GM13977 (cell line): ENCODE data around the gene ABCA8.

ENCODE experiments used
- DNase-seq: peaks from one replicate; pipeline ENCODE4 v3.0.0; 2012; ENCODE audit warnings: low spot score
- CTCF ChIP-seq: IDR thresholded peaks from 2 replicates; pipeline ENCODE4 v1.5.1; 2012; ENCODE audit warnings: mild to moderate bottlenecking, control low read depth; ENCODE audit not compliant: insufficient read depth; ENCODE audit errors: extremely low read depth, missing control alignments
- in situ Hi-C: fragments of 300-500 bp; cut with MboI; formaldehyde crosslinking; loops from one replicate; pipeline ENCODE4 v1.12.0; 2022; ENCODE audit warnings: low sequenced_read_pairs, low pct_unique_long_range_greater_than_20kb, mixed read lengths, inconsistent platforms; ENCODE audit not compliant: unreplicated experiment

The ABCA8 gene

GRCh38 chr17:68910251-68910705 is 44.9 kb downstream of the ABCA8 start:
- in situ Hi-C loops = loop anchor here (25.0 kb wide), 1 partner anchor 327 kb away; the partner anchor contains the start of gene ABCA10
- no peak for DNase-seq
- TF ChIP-seq CTCF = no peak

GRCh38 chr17:68909066-68909465 is 46.1 kb downstream of the ABCA8 start:
- peak; percentile 12 for DNase-seq
- TF ChIP-seq CTCF = no peak
- in situ Hi-C loops = loop anchor here (25.0 kb wide), 1 partner anchor 328 kb away; the partner anchor contains the start of gene ABCA10

- TF ChIP-seq CTCF = no peak
- DNase-seq = peak; percentile 14
- in situ Hi-C loops = loop anchor here (25.0 kb wide), 1 partner anchor 329 kb away; the partner anchor contains the start of gene ABCA10
These were observed 47.1 kb downstream of the ABCA8 start for GRCh38 chr17:68908045-68908444.

GRCh38 chr17:68906638-68907037 is 48.6 kb downstream of the ABCA8 start:
- in situ Hi-C loops = loop anchor here (25.0 kb wide), 1 partner anchor 331 kb away; the partner anchor contains the start of gene ABCA10
- DNase-seq = no peak
- TF ChIP-seq CTCF = no peak

GRCh38 chr17:68903286-68903685 is 51.9 kb downstream of the ABCA8 start:
- TF ChIP-seq CTCF = no peak
- in situ Hi-C loops = loop anchor here (25.0 kb wide), 1 partner anchor 334 kb away; the partner anchor contains the start of gene ABCA10
- no peak for DNase-seq

- in situ Hi-C loops = no loop called here
- DNase-seq = no peak
- no peak for TF ChIP-seq CTCF
These were observed 57.6 kb downstream of the ABCA8 start for GRCh38 chr17:68897557-68897956.
